NCI-H2196 treated with DMSO at 0.1 percent for 48 hours (cell line): Measurements from ENCODE around the gene IVD.
A peak's percentile ranks its signal among the peaks of the same experiment; 100 is the strongest.

Experiments
- DNase-seq: peaks from one replicate; lab custom pipeline; 2025; ENCODE audit not compliant: unreplicated experiment; lab: John Stamatoyannopoulos, UW

The IVD gene

GRCh38 chr15:40405501-40406381 is at the start of gene IVD:
Gene IVD, plus strand, starts transcription at chr15:40405795. Its CDS starts 33 bp downstream, at chr15:40405828.
- peak; percentile 68 for DNase-seq

GRCh38 chr15:40355976-40356585 is 49.5 kb upstream of the IVD start:
- no peak for DNase-seq

- no peak for DNase-seq
Observed at GRCh38 chr15:40357246-40357645, 48.3 kb upstream of the IVD start.

- DNase-seq, result peak; percentile 56
Observed at GRCh38 chr15:40357723-40358470, 47.7 kb upstream of the IVD start, which contains the start of gene DISP2. Gene DISP2, plus strand, starts transcription at chr15:40358219. Its CDS starts 103 bp downstream, at chr15:40358322.

GRCh38 chr15:40358471-40359353 is 46.9 kb upstream of the IVD start:
- no peak for DNase-seq

- no peak for DNase-seq
Observed at GRCh38 chr15:40360015-40360414, 45.6 kb upstream of the IVD start.

GRCh38 chr15:40361640-40362039 is 44.0 kb upstream of the IVD start:
- DNase-seq, result no peak

- no peak for DNase-seq
Observed at GRCh38 chr15:40363611-40364010, 42.0 kb upstream of the IVD start.

GRCh38 chr15:40364251-40364650 is 41.3 kb upstream of the IVD start:
- DNase-seq, result no peak

GRCh38 chr15:40365016-40365415 is 40.6 kb upstream of the IVD start:
- DNase-seq, result no peak

- no peak for DNase-seq
Observed at GRCh38 chr15:40365624-40366456, 39.8 kb upstream of the IVD start.

GRCh38 chr15:40366457-40367370 is 38.9 kb upstream of the IVD start:
- peak; percentile 39 for DNase-seq

GRCh38 chr15:40367371-40367685 is 38.3 kb upstream of the IVD start:
- no peak for DNase-seq

- DNase-seq, result no peak
Observed at GRCh38 chr15:40367686-40368611, 37.6 kb upstream of the IVD start.

- no peak for DNase-seq
Observed at GRCh38 chr15:40368719-40369473, 36.7 kb upstream of the IVD start.

- no peak for DNase-seq
Observed at GRCh38 chr15:40369474-40369869, 36.1 kb upstream of the IVD start.

- DNase-seq, result no peak
Observed at GRCh38 chr15:40369971-40370370, 35.6 kb upstream of the IVD start.
